Left colon (tissue), 2 donors: ENCODE results near the gene EDIL3. TPM values are rescaled to one million over a fixed set of nuclear protein-coding genes. Genes with fewer than 3 reads are reported as not detected.

Source experiments
- ATAC-seq: fragments of 200-7000 bp; cut with Tn5 transposase; one replicate; pipeline ENCODE4 v1.9.1; 2020; ENCODE audit warnings: mild to moderate bottlenecking, moderate library complexity
- DNase-seq, 2 donors: peaks; one replicate each; pipeline ENCODE4 v3.0.0-alpha.2; 2020
- intact Hi-C, 2 donors: fragments of 100-400 bp; cut with DNase I in 1 of 2; cut with micrococcal nuclease in 1 of 2; formaldehyde crosslinking; loops; one replicate each; pipeline versions ENCODE4 v1.11.2 to v1.14.0; 2022; cut with DNase I, micrococcal nuclease
- total RNA-seq, 2 donors: library from RNA; stranded (reverse); fragmentation: NEBNext Ultra II Directional; extraction: Animal tissue kit (Norgen Biotek cat#: 25700); gene quantifications; one replicate each; pipeline ENCODE4 v1.2.1, GENCODE V29; 2021
- donor health status: DM: no; HTN: no; CAD: no.
- donor health status: DM: yes; HTN: yes; CAD: no.

The EDIL3 gene
- total RNA-seq, 2 donors from 2014 or later: 38.1 to 48.7 TPM

DNA sequence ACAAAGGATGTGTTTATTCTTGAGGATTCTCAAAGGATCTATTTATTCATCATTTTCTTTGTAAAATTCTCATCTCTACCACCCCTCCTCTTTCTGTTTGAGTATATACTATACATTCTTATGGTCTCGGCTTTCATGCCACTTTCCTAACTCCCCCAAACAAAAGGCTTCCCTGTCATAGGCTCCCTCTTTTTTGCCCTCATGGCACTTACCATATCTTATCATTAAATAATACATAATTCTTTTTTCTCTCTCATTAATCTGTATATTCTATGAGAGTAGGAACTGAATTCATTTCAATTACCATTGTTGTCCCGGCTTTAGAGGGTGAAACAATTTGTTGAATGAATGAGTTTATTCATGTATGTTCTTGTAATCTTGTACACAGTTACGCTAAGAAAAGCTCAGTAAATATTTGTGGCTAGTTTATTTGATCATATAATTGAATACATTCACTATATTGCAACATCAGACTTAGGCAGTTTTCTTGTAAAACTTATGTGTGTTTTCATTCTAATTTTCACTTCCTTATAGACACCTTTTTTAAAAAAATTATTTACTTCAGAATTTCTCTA is 254.6 kb downstream of the EDIL3 start:
- intact Hi-C loops: no loop called here
- ATAC-seq (peak; percentile 48), DNase-seq (no peak)

DNA sequence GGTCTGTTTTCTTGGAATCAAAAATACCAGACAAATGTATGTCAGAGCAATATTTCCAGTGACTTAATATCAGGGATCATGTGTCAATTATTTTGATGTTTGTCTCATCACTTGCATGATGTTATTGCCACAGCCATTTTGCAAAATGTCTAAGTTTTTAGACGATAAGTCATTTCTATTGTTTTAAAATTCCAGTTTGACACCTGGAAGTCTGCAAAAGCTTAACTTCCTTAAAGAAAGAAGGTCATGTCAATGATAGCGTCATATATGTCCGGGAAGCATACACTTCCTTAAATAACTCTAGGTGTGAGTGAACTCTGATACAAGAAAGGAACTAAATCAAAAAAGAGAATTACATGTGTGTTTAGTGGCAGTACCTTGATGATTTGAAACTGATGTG is 259.5 kb downstream of the EDIL3 start:
- ATAC-seq: peak; percentile 34
- no peak for DNase-seq
- intact Hi-C loops: no loop called here

DNA sequence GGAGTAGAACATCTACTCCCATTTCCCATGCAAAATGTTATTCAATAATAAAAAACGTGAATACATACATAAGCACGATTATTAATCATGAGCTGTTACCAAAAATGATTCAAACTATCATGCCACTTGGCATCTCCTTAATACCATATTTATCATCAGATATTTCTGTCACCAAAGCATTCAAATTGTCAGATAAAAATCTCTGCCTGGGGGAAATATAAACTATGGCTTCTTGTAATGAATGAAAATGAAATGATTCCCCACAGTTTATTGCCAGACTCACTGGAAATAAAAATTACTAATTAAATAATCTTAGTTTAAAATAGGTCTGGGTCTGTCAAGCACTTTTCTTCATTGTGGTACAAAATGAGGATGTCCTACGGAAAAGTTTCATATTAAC is 265.4 kb downstream of the EDIL3 start:
- no peak for ATAC-seq
- intact Hi-C loops: no loop called here
- DNase-seq: no peak

GRCh38 chr5:84118551-84118950 is 266.1 kb downstream of the EDIL3 start:
- ATAC-seq (no peak), DNase-seq (no peak)
- intact Hi-C loops: no loop called here

GRCh38 chr5:84115727-84116126 is 269.0 kb downstream of the EDIL3 start:
- ATAC-seq (no peak), DNase-seq (no peak)
- intact Hi-C loops: no loop called here

- ATAC-seq (no peak), DNase-seq (no peak)
- intact Hi-C loops: no loop called here
Observed at GRCh38 chr5:84113246-84114105, 271.2 kb downstream of the EDIL3 start.

GRCh38 chr5:84092738-84093137 is 291.9 kb downstream of the EDIL3 start:
- ATAC-seq (peak; percentile 82), DNase-seq (no peak)
- intact Hi-C loops: no loop called here

DNA sequence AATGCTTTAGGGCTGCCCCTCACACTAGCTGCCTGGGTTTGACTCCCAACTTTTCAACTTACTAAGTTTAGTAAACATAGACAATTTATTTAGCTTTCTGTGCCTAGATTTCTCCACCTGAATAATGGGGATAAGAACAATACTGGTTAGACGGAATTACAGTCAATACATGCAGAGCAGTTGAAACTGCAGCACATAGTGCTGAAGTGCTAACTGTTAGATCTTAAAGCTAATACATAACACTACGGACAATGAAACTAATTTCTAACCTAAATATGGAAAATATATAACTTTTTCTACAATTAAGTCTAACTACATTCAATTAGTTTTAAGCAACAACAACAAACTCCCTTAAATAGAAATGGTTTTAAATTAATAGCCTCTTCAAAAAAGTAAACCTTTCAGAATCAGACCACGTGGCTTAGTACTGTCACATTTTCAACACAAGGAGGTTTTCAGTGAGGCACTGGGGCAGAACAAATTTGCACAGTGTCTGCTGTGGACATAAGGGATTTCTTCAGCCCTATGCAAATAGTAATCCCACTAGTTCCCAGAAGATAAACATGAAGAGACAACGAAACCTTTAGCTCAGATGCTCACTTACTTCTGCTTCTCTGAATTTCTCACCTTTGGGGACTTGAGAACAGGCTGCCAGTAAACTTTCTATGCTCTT is 293.4 kb downstream of the EDIL3 start:
- DNase-seq: no peak
- intact Hi-C loops: no loop called here
- no peak for ATAC-seq

DNA sequence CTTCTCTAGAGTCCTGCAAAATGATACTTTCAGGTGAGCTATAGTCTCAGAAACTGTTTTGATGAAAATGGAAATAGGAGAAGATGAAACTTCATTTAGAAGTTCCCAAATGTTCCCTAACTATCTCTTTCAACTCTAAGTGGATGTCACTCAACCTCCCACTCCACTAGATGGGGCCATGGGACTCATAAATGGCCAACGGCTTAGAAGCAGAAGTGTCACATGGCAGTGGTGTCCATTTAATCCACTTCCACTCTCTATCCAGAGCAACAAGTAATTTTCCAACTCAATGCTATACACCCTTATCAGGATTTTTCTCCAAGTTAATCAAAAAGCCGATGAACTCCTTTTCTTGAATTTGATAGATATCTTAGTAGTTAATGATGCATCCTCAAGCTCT is 295.7 kb downstream of the EDIL3 start:
- DNase-seq (peak in 1 of 2 donors; percentile 28), ATAC-seq (peak; percentile 75)
- intact Hi-C loops: no loop called here

- no peak for ATAC-seq
Observed at GRCh38 chr5:84086511-84086910, 298.2 kb downstream of the EDIL3 start.

GRCh38 chr5:84085387-84086041 is 299.2 kb downstream of the EDIL3 start:
- ATAC-seq (no peak), DNase-seq (no peak)
- intact Hi-C loops: no loop called here

More at GRCh38 chr5:84086511-84086910, 298.2 kb downstream of the EDIL3 start:
- intact Hi-C loops: no loop called here
- DNase-seq: no peak

GRCh38 chr5:84080908-84081307 is 303.8 kb downstream of the EDIL3 start:
- DNase-seq (no peak), ATAC-seq (peak; percentile 97)

DNA sequence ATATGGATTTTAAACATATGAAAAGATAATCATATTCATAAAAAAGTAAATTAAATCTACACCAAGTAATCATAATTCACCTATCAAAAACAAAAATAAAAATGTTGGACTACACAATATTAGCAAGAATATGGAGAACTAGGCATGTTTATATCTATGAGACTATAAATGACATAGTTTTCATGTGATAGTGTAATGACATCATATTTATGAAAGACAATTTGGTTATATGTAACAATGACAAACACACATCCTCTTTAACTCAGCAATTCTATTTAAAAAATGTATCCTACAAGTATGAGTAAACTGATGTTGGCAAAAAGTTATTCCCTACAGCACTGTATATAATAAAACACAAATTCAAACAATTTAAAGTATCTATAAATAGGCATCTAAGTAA is 312.3 kb downstream of the EDIL3 start:
- intact Hi-C loops: no loop called here
- no peak for ATAC-seq
- DNase-seq: no peak

More at GRCh38 chr5:84080908-84081307, 303.8 kb downstream of the EDIL3 start:
- intact Hi-C loops: no loop called here

GRCh38 chr5:84069608-84070179 is 315.0 kb downstream of the EDIL3 start:
- intact Hi-C loops: no loop called here
- DNase-seq (no peak), ATAC-seq (no peak)

DNA sequence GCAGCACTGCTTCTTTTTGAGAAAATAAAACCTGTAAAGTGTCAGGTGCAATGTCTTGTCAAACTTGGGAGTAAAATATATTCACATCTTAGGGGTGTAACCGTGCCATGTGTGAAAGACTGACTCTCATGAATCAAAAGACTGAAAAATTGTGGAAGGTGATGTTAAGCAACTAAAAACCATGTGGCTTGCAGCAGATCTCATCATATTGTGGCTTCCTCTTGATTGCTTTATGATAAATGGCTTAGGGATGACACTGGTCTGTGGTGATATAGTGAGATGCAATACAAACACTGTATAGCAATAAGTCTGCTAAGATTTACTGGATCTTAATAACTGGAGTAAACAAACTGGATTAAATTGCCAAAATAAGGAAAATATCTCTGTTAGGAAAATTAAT is 321.6 kb downstream of the EDIL3 start:
- no peak for ATAC-seq
- DNase-seq: no peak
- intact Hi-C loops: no loop called here

DNA sequence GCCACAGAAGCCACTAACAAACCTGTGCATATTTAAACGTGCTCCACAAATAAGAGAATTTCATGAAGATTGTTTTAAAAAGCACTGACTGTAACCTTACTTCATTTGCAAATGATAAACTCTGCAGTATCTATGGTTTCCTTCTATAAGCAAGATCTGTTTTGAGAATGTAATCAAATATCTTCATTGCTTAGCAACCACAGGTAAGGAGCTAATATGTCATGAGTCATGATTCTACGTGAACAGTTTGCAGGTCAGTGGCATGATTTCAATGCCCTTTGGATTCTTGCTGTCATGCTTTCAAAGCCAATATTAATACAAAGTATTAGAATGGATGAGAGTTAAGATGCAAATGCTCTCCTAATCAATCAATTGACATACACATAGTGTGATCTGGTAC is 325.0 kb downstream of the EDIL3 start:
- no peak for DNase-seq
- ATAC-seq: no peak
- intact Hi-C loops: no loop called here

GRCh38 chr5:84058561-84058960 is 326.1 kb downstream of the EDIL3 start:
- intact Hi-C loops: no loop called here
- no peak for DNase-seq
- no peak for ATAC-seq

DNA sequence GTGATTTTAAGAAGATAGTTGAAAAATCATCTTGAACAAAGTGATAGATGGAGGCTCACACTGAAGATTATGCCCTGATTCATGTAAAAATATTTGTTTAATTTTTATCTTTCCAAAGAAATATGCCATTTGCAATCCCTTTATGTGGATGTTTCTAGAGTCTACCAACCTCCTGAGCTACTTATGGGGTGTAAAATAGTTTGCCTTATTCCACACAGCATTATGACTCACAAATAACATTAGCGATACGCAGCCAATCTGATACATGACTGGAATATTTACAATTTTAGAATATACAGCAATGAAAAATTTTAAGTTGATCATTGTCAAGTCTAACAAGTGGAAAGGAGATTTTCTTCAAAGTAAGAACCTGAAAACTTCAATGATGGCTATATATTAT is 327.5 kb downstream of the EDIL3 start:
- intact Hi-C loops: no loop called here
- DNase-seq (no peak), ATAC-seq (no peak)

DNA sequence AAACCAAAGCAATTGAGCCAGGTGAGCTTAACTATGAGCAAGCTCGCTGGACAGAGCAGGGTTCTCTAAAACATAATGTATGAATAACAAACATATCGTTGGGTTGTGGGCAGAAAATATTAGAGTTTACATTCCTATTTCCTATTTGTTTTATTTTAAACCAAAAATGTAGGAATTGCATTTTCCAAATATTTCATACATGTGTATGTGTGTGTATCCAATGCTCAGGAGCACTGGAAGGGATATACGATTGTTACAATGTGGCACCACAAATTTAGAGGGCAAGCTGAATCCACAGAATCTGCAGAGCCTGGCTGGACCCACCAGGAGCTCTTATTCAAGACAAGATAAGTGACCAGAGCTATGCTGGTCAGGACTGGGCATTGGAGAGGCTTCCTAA is 338.7 kb downstream of the EDIL3 start:
- intact Hi-C loops: no loop called here
- DNase-seq (no peak), ATAC-seq (no peak)
